RWPE2 (cell line): ENCODE results near the gene BSPH1.

Experiments used
- ATAC-seq: fragments of 200-7000 bp; cut with Tn5 transposase; 3 replicates; pipeline ENCODE4 v1.9.1; 2021; ENCODE audit warnings: low read depth
- DNase-seq: peaks from one replicate; pipeline ENCODE4 v3.0.0-alpha.2; 2020; ENCODE audit warnings: low spot score
- H3K27ac ChIP-seq: fragments of 450-650 bp; 2 replicates; pipeline ENCODE4 v1.5.1; 2017; ENCODE audit warnings: mild to moderate bottlenecking; ENCODE audit not compliant: poor library complexity, severe bottlenecking
- H3K27me3 ChIP-seq: fragments of 250-450 bp; sonication (Bioruptor Pico); 2 replicates; pipeline ENCODE4 v1.5.1; 2021; ENCODE audit warnings: mild to moderate bottlenecking, moderate library complexity; ENCODE audit not compliant: insufficient read depth, poor library complexity, severe bottlenecking
- H3K36me3 ChIP-seq: fragments of 250-450 bp; sonication (Bioruptor Pico); 2 replicates; pipeline ENCODE4 v1.5.1; 2020; ENCODE audit warnings: low read depth, mild to moderate bottlenecking, moderate library complexity
- H3K4me1 ChIP-seq: fragments of 250-450 bp; sonication (Bioruptor Pico); 2 replicates; pipeline ENCODE4 v1.5.1; 2021; ENCODE audit warnings: mild to moderate bottlenecking, moderate library complexity; ENCODE audit not compliant: insufficient read depth, poor library complexity, severe bottlenecking
- H3K4me3 ChIP-seq: fragments of 250-450 bp; sonication (Bioruptor Pico); 2 replicates; pipeline ENCODE4 v1.5.1; 2021; ENCODE audit warnings: mild to moderate bottlenecking, moderate library complexity; ENCODE audit not compliant: severe bottlenecking
- H3K9me3 ChIP-seq: fragments of 250-450 bp; sonication (Bioruptor Pico); 2 replicates; pipeline ENCODE4 v1.5.1; 2021; ENCODE audit warnings: mild to moderate bottlenecking, moderate library complexity; ENCODE audit not compliant: severe bottlenecking
- CTCF ChIP-seq: fragments of 450-650 bp; IDR thresholded peaks from one replicate; pipeline ENCODE4 v1.5.1; 2017; ENCODE audit warnings: mild to moderate bottlenecking, moderate library complexity; ENCODE audit not compliant: poor library complexity, severe bottlenecking

Gene BSPH1

DNA sequence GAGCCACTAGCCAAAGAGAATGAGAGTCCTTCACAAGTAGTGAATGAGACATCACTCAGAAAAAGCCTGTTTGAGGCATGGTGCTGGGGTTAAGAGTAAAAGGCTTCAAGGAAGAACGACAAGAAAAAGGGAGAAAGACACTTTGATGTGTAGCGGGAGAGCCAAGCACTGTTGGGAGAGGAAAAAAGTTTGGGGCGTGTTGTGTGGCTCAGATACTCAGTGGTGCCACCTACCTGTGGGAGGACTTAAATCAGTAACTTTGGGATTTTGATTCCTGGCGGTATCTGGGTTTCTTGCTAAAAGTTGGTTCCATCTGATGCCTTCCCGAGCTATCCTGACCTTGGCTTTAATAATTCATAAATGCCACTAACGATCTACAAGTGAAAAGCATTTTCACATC is 14.8 kb upstream of the BSPH1 start:
- Histone ChIP-seq H3K27ac (no peak overlapping the region), H3K4me1 (no peaks in the 10 kb centered on the region), H3K36me3 (no peaks in the 10 kb centered on the region), H3K27me3 (no peaks in the 10 kb centered on the region), H3K9me3 (no peaks in the 10 kb centered on the region), H3K4me3 (no peak overlapping the region)
- TF ChIP-seq CTCF: no peak
- ATAC-seq (no peak), DNase-seq (no peak)

DNA sequence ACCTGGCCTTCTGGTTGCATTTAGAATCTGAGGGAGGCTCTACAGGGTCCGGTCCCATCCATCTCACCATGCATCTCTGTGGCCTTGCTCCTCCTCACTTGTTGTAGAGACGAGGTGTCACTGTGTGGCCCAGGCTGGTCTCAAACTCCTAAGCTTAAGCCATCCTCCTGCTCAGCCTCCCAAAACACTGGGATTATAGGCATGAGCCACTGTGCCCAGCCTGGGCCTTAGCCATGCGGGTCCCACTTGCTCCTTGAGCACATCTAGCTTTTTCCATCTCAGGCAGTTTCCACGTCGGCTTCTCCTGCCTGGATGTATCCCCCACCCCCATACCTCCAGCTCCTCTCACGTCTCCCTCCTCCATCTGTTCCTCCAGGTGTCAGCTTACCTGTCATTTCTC is 12.3 kb upstream of the BSPH1 start:
- ATAC-seq: no peak
- Histone ChIP-seq H3K9me3 (no peaks in the 10 kb centered on the region), H3K27me3 (no peaks in the 10 kb centered on the region), H3K4me1 (no peaks in the 10 kb centered on the region), H3K36me3 (no peaks in the 10 kb centered on the region), H3K4me3 (no peak overlapping the region), H3K27ac (no peak overlapping the region)
- TF ChIP-seq CTCF: no peak
- DNase-seq: no peak

DNA sequence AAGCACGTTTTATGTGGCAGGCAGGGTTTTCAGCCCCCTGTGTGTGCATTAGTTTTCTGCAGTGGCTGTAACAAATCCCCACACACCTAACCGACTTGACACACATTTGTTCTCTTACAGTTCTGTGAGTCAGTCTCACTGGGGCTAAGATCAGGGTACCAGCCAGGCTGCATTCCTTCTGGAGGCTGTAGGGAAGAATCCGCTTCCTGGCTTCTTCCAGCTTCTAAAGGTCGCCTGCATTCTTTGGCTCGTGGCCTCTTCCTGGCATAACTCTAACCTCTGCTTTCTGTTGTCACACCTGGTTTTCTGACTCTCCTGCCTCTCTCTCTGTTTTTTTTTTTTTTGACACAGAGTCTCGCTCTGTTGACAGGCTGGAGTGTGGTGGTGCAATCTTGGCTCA is 8.9 kb upstream of the BSPH1 start:
- DNase-seq (no peak), ATAC-seq (no peak)
- Histone ChIP-seq H3K27ac (no peak overlapping the region), H3K4me3 (no peak overlapping the region), H3K27me3 (no peaks in the 10 kb centered on the region), H3K9me3 (no peaks in the 10 kb centered on the region), H3K36me3 (no peaks in the 10 kb centered on the region), H3K4me1 (no peaks in the 10 kb centered on the region)
- TF ChIP-seq CTCF: no peak

DNA sequence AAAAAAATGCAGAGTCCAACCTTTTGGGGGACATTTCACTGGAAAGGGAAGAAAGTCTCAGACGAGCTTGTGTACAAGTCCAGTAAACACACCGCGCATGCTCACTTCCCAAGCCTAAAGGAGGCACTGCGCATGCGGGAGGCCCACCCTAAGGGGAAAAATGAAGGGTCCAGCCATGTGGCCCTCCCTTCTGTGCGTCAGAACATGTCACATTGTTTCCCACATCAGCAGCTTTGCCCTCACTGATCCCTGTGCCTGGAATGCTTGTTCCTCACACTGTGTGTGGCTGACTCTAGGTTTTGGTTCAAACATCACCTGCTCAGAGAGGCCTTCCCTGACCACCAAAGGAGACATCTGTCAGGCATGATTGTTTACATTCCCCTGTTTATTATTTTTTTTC is 6.8 kb upstream of the BSPH1 start:
- no peaks in the 10 kb centered on the region for H3K27me3 ChIP-seq
- no peaks in the 10 kb centered on the region for H3K9me3 ChIP-seq
- DNase-seq: no peak
- no peak overlapping the region for H3K27ac ChIP-seq
- no peak for TF ChIP-seq CTCF
- H3K4me3 ChIP-seq: no peak overlapping the region
- H3K4me1 ChIP-seq: no peaks in the 10 kb centered on the region
- ATAC-seq: no peak
- no peaks in the 10 kb centered on the region for H3K36me3 ChIP-seq

DNA sequence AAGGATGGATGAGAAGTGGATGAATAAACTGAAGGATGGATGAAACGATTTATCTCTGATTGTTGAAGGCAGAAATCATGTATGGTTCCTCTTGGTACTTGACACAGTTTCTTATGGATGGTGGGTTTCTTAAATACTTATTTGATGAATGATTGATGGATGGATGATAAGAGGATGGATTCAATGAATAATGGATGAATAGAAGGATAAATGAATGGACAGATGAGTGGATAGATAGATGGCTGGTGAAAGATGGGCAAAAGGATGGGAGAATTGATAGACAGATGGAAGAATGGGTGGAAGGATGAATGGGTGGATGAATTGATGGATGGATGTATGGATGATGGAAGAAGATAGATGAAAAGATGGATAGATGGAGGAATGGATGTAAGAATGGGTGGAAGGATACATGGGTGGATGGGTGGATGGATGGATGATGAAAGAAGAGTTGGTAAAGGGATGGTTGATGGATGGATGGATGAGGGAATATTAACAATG is 4.3 kb upstream of the BSPH1 start:
- ATAC-seq (no peak), DNase-seq (no peak)
- Histone ChIP-seq H3K27ac (no peak overlapping the region), H3K36me3 (no peaks in the 10 kb centered on the region), H3K27me3 (peaks cover 5% of the 10 kb centered on the region), H3K9me3 (no peaks in the 10 kb centered on the region), H3K4me1 (no peaks in the 10 kb centered on the region), H3K4me3 (no peak overlapping the region)
- no peak for TF ChIP-seq CTCF
